OCI-LY7 (cell line): ENCODE data around the gene LMO4. TPM values are rescaled to one million over a fixed set of nuclear protein-coding genes. Genes with fewer than 3 reads are reported as not detected.

ENCODE experiments used
- BruUV-seq: library from RNA; stranded (reverse); fragments of 400-500 nt; replicated peaks from 2 replicates; lab custom pipeline; 2021; lab: Mats Ljungman, UMichigan
- CTCF ChIA-PET: fragments of 300-600 bp; sonication (Branson Sonifier 250); formaldehyde crosslinking; loops from one replicate; lab custom pipeline; 2022; ENCODE audit warnings: antibody characterized with exemption; ENCODE audit not compliant: unreplicated experiment; lab: Charles Lee
- POLR2A ChIA-PET: fragments of 300-600 bp; sonication (Branson Sonifier 250); formaldehyde crosslinking; loops from one replicate; lab custom pipeline; 2022; ENCODE audit warnings: antibody characterized with exemption; lab: Charles Lee
- DNase-seq: peaks from one replicate; pipeline ENCODE4 v3.0.0-alpha.2; 2015; ENCODE audit warnings: low spot score
- H2AFZ ChIP-seq: fragments of 200-600 bp; sonication (generic), shearing (Covaris generic); 2 replicates; pipeline ENCODE4 v1.6.1; 2014; ENCODE audit warnings: mild to moderate bottlenecking, antibody characterized with exemption, low read length, moderate library complexity
- H3K27ac ChIP-seq: fragments of 200-600 bp; sonication (generic); 2 replicates; pipeline ENCODE4 v1.5.1; 2014; ENCODE audit warnings: mixed run types, low read depth, mild to moderate bottlenecking, moderate library complexity, low read length, inconsistent platforms; ENCODE audit not compliant: poor library complexity, severe bottlenecking
- H3K36me3 ChIP-seq: fragments of 200-600 bp; sonication (generic); 2 replicates; pipeline ENCODE4 v1.6.1; 2014; ENCODE audit warnings: mild to moderate bottlenecking, antibody characterized with exemption, low read length, moderate library complexity, mixed read lengths; ENCODE audit not compliant: insufficient read depth
- H3K4me1 ChIP-seq: fragments of 200-600 bp; sonication (generic); 2 replicates; pipeline ENCODE4 v1.5.1; 2014; ENCODE audit warnings: mild to moderate bottlenecking, low read length; ENCODE audit not compliant: insufficient read depth, poor library complexity, severe bottlenecking
- H3K4me2 ChIP-seq: fragments of 200-600 bp; sonication (generic); 2 replicates; pipeline ENCODE4 v1.6.1; 2014; ENCODE audit warnings: mild to moderate bottlenecking, low read length
- H3K4me3 ChIP-seq: fragments of 200-600 bp; sonication (generic); 2 replicates; pipeline ENCODE4 v1.5.1; 2014; ENCODE audit warnings: mild to moderate bottlenecking, low read depth, low read length; ENCODE audit not compliant: poor library complexity, severe bottlenecking
- H3K79me2 ChIP-seq: fragments of 200-600 bp; sonication (generic); 2 replicates; pipeline ENCODE4 v1.6.1; 2016; ENCODE audit warnings: low read depth, mild to moderate bottlenecking, low read length, moderate library complexity, mixed read lengths; ENCODE audit not compliant: insufficient read depth
- H3K9me2 ChIP-seq: fragments of 200-600 bp; sonication (generic); 2 replicates; pipeline ENCODE4 v1.6.1; 2016; ENCODE audit warnings: mild to moderate bottlenecking, low read length, mixed read lengths; ENCODE audit not compliant: insufficient read depth
- H3K9me3 ChIP-seq: fragments of 200-600 bp; sonication (generic); 2 replicates; pipeline ENCODE4 v1.6.1; 2014; ENCODE audit warnings: mild to moderate bottlenecking, mixed run types, low read length, mixed read lengths
- H4K20me1 ChIP-seq: fragments of 200-600 bp; sonication (generic); 2 replicates; pipeline ENCODE4 v1.6.1; 2014; ENCODE audit warnings: mild to moderate bottlenecking, antibody characterized with exemption, low read length, moderate library complexity, mixed read lengths; ENCODE audit not compliant: insufficient read depth
- CTCF ChIP-seq: fragments of 200-600 bp; sonication (generic); conservative IDR thresholded peaks from 2 replicates; pipeline ENCODE4 v1.5.1; 2014; ENCODE audit warnings: mild to moderate bottlenecking, antibody characterized with exemption, low read length, moderate library complexity, mixed read lengths
- EZH2phosphoT487 ChIP-seq: fragments of 200-600 bp; sonication (generic); IDR thresholded peaks from 2 replicates; pipeline ENCODE4 v1.6.1; 2018; ENCODE audit warnings: low read depth, borderline replicate concordance, mild to moderate bottlenecking, mixed run types, antibody characterized with exemption, low read length, moderate library complexity, mixed read lengths
- intact Hi-C: fragments of 100-400 bp; cut with micrococcal nuclease; formaldehyde crosslinking; loops from one replicate; pipeline ENCODE4 v1.10.0; 2022; ENCODE audit not compliant: unreplicated experiment
- total RNA-seq, 2 experiments: library from RNA; depleted of rRNA in 1 of 2; stranded (reverse); fragments of >200 nt in 1 of 2; shearing (Covaris generic) in 1 of 2; gene quantifications; 2 replicates each; pipeline ENCODE4 v1.2.3, GENCODE V29; 2014 to 2022

The LMO4 gene
- total RNA-seq, 2 experiments from 2014 or later: 19.9 to 35.8 TPM

- Histone ChIP-seq H3K4me2 (peak overlapping the region; percentile 10; the same call in 1 of the 2 replicates), H3K4me3 (no peak overlapping the region), H4K20me1 (0 out of 2 replicates have a peak, but pooled peaks cover 10% of the 10 kb centered on the region), H3K36me3 (no peaks in the 10 kb centered on the region), H3K27ac (no peak overlapping the region), H2AFZ (peak overlapping the region; percentile 12; the same call in 1 of the 2 replicates), H3K79me2 (no peaks in the 10 kb centered on the region), H3K9me2 (no peaks in the 10 kb centered on the region), H3K9me3 (no peaks in the 10 kb centered on the region), H3K4me1 (peaks cover 25% of the 10 kb centered on the region)
- peak; percentile 73 for DNase-seq
- ChIA-PET CTCF (interaction anchor here (0.6 to 1.4 kb wide), 5 partner anchors 9 to 125 kb away, joined by 3 to 8 read pairs (median 4); no protein-coding TSS in a partner anchor), POLR2A (interaction anchor here (0.6 to 1.9 kb wide), 7 partner anchors 8 to 235 kb away, joined by 3 to 7 read pairs (median 3); no protein-coding TSS in a partner anchor)
- intact Hi-C loops: loop anchor here (2.0 to 10.0 kb wide), 4 partner anchors 491 to 627 kb away; partner anchors contain the start of gene SH3GLB1
- TF ChIP-seq EZH2phosphoT487 (no peak), CTCF (peak; percentile 95)
- no TSS peak for BruUV-seq
Observed at GRCh38 chr1:87325982-87326738, 2.5 kb upstream of the LMO4 start.

GRCh38 chr1:87327376-87328271 lies 1.1 kb upstream of the LMO4 start:
- no peak for DNase-seq
- H3K9me3 ChIP-seq: no peaks in the 10 kb centered on the region
- peak overlapping the region; percentile 75 for H3K4me3 ChIP-seq
- no peak for TF ChIP-seq EZH2phosphoT487
- TF ChIP-seq CTCF: no peak
- no peaks in the 10 kb centered on the region for H3K79me2 ChIP-seq
- BruUV-seq: TSS peak; percentile 98
- peak overlapping the region; percentile 94 for H3K4me2 ChIP-seq
- H3K27ac ChIP-seq: peak overlapping the region; percentile 65
- H4K20me1 ChIP-seq: peaks cover 18% of the 10 kb centered on the region; the same call in 1 of the 2 replicates
- CTCF ChIA-PET: no interaction called here
- intact Hi-C loops: loop anchor here (1.0 to 10.0 kb wide), 6 partner anchors 67 to 625 kb away; partner anchors contain the start of gene SH3GLB1
- H3K36me3 ChIP-seq: peaks cover 2% of the 10 kb centered on the region; the same call in 1 of the 2 replicates
- H3K9me2 ChIP-seq: no peaks in the 10 kb centered on the region
- POLR2A ChIA-PET: interaction anchor here (0.7 to 1.1 kb wide), 4 partner anchors 9 to 553 kb away, joined by 3 to 4 read pairs (median 3); no protein-coding TSS in a partner anchor
- peak overlapping the region; percentile 98 for H2AFZ ChIP-seq
- H3K4me1 ChIP-seq: peaks cover 30% of the 10 kb centered on the region
